Karpas-422 (cell line): ENCODE data around the gene ZMYND11. TPM values are rescaled to one million over a fixed set of nuclear protein-coding genes. Genes with fewer than 3 reads are reported as not detected.

Experiments used
- DNase-seq: peaks from one replicate; pipeline ENCODE4 v3.0.0-alpha.2; 2015
- H2AFZ ChIP-seq: fragments of 200-600 bp; sonication (generic); 2 replicates; pipeline ENCODE4 v1.6.1; 2014; ENCODE audit warnings: antibody characterized with exemption, low read length, mixed read lengths
- H3K27ac ChIP-seq: fragments of 200-600 bp; sonication (generic); 2 replicates; pipeline ENCODE4 v1.5.1; 2014; ENCODE audit warnings: mild to moderate bottlenecking, low read length, moderate library complexity
- H3K27me3 ChIP-seq: fragments of 200-600 bp; sonication (generic); 2 replicates; pipeline ENCODE4 v1.6.1; 2014; ENCODE audit warnings: low read length, mixed read lengths
- H3K36me3 ChIP-seq: fragments of 200-600 bp; sonication (generic); 2 replicates; pipeline ENCODE4 v1.6.1; 2014; ENCODE audit warnings: low read length, mixed read lengths; ENCODE audit not compliant: insufficient read depth
- H3K4me1 ChIP-seq: fragments of 200-600 bp; sonication (generic); 2 replicates; pipeline ENCODE4 v1.6.1; 2014; ENCODE audit warnings: mild to moderate bottlenecking, low read length, mixed read lengths
- H3K4me2 ChIP-seq: fragments of 200-600 bp; sonication (generic); 2 replicates; pipeline ENCODE4 v1.6.1; 2014; ENCODE audit warnings: low read length, low read depth, mild to moderate bottlenecking; ENCODE audit not compliant: poor library complexity, severe bottlenecking
- H3K4me3 ChIP-seq: fragments of 200-600 bp; sonication (generic); 2 replicates; pipeline ENCODE4 v1.5.1; 2014; ENCODE audit warnings: mild to moderate bottlenecking, antibody characterized with exemption, low read length, mixed read lengths
- H3K79me2 ChIP-seq: fragments of 200-600 bp; sonication (generic); 2 replicates; pipeline ENCODE4 v1.6.1; 2014; ENCODE audit warnings: mild to moderate bottlenecking, low read length, mixed read lengths
- H3K9ac ChIP-seq: fragments of 200-600 bp; sonication (generic); 2 replicates; pipeline ENCODE4 v1.6.0; 2014; ENCODE audit warnings: low read length
- H3K9me2 ChIP-seq: fragments of 200-600 bp; sonication (generic), shearing (Covaris generic); replicated peaks from 2 replicates; pipeline ENCODE4 v1.6.0; 2014; ENCODE audit warnings: mild to moderate bottlenecking, low read length, moderate library complexity; ENCODE audit not compliant: insufficient read depth
- H3K9me3 ChIP-seq: fragments of 300-700, 200-600 bp; sonication (generic); 2 replicates; pipeline ENCODE4 v1.6.1; 2014; ENCODE audit warnings: low read length, mixed read lengths
- H4K20me1 ChIP-seq: fragments of 200-600 bp; sonication (generic); 2 replicates; pipeline ENCODE4 v1.6.1; 2014; ENCODE audit warnings: mild to moderate bottlenecking, antibody characterized with exemption, low read length, low read depth; ENCODE audit not compliant: insufficient read depth
- total RNA-seq: library from RNA; depleted of rRNA; stranded (reverse); fragments of >200 nt; shearing (Covaris generic); gene quantifications from 2 replicates; pipeline ENCODE4 v1.2.3, GENCODE V29; 2014; ENCODE audit warnings: low replicate concordance

Gene ZMYND11
- total RNA-seq, 1 experiment from 2014 or later: 8.3 TPM

DNA sequence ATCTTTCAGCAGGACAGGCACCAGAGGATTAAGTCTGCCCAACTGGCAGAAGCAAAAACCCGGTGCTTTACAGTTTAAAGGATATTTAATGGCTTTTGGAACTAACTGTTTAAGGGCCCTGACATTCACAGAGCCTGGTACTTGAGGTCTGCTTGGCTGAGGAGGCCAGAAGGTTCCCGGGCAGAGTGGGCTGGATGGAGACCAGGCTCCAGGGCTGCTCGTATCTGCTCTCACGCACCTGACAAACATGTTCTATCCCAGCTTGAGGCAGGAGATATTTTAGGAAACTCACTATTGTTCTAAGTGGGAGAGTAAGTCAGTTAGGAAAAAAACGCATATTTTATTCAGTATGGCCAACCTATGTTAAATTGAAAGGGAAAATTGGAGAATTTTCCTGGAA, 143.5 kb downstream of the ZMYND11 start:
- no peak overlapping the region for H2AFZ ChIP-seq
- H3K4me3 ChIP-seq: no peak overlapping the region
- H3K9ac ChIP-seq: no peak overlapping the region
- no peak overlapping the region for H3K27ac ChIP-seq
- peaks cover 2% of the 10 kb centered on the region; the same call in 1 of the 2 replicates for H3K4me1 ChIP-seq
- no peaks in the 10 kb centered on the region for H3K9me2 ChIP-seq
- H4K20me1 ChIP-seq: no peaks in the 10 kb centered on the region
- no peak for DNase-seq
- no peak overlapping the region for H3K4me2 ChIP-seq
- H3K9me3 ChIP-seq: no peaks in the 10 kb centered on the region
- no peaks in the 10 kb centered on the region for H3K36me3 ChIP-seq
- H3K79me2 ChIP-seq: no peaks in the 10 kb centered on the region
- no peaks in the 10 kb centered on the region for H3K27me3 ChIP-seq

DNA sequence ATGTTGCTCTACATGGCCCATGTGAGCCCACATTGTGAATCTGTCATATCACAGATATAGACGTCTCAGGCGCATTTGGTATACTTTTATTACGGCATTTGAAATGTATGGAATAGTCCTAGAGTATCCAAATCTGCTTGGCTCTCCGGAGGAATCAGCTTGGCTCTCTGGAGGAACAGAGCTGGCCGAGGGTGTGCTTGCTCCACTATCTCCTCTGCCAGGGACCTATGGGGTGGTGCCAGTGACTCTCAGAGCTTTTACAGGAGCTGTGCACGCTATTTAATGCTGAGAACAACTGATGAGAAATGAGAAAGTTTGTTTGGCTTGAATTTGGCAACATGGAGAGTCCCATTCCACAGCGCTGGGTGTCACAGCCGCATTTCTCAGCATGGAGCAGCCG, 144.0 kb downstream of the ZMYND11 start:
- H3K4me3 ChIP-seq: no peak overlapping the region

DNA sequence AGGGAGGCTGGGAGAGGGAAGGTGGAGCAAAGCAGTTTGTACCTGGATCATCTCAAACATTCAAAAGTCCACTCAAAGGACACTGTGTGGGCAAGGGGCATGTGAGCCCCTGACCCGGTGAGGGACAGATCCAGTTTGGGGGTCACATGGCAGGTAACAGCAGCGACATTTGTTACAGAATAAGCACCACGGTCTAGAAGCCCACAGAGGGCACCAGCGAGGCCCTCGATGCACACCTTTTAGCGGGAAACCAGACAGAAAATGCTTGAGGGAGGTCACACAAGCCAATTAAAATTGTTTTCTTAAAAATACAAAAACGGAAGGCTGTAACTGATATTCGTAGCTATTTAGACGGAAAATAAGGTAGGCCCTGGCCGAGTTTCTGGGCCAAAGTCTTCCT, 144.4 kb downstream of the ZMYND11 start:
- Histone ChIP-seq H3K9me3 (no peaks in the 10 kb centered on the region), H3K4me3 (no peak overlapping the region), H2AFZ (no peak overlapping the region), H3K27me3 (no peaks in the 10 kb centered on the region), H3K9me2 (no peaks in the 10 kb centered on the region), H3K27ac (no peak overlapping the region), H3K79me2 (no peaks in the 10 kb centered on the region), H3K36me3 (no peaks in the 10 kb centered on the region), H3K4me1 (peaks cover 3% of the 10 kb centered on the region; the same call in 1 of the 2 replicates), H3K4me2 (no peak overlapping the region), H4K20me1 (no peaks in the 10 kb centered on the region), H3K9ac (no peak overlapping the region)
- peak; percentile 61 for DNase-seq

More for the DNA sequence above, 144.0 kb downstream of the ZMYND11 start:
- no peaks in the 10 kb centered on the region for H4K20me1 ChIP-seq
- no peak overlapping the region for H3K9ac ChIP-seq
- H3K27me3 ChIP-seq: no peaks in the 10 kb centered on the region
- no peaks in the 10 kb centered on the region for H3K79me2 ChIP-seq
- no peak overlapping the region for H3K4me2 ChIP-seq
- H3K9me3 ChIP-seq: no peaks in the 10 kb centered on the region
- H2AFZ ChIP-seq: no peak overlapping the region
- no peak overlapping the region for H3K27ac ChIP-seq
- no peak for DNase-seq
- H3K4me1 ChIP-seq: peaks cover 3% of the 10 kb centered on the region; the same call in 1 of the 2 replicates
- no peaks in the 10 kb centered on the region for H3K36me3 ChIP-seq
- H3K9me2 ChIP-seq: no peaks in the 10 kb centered on the region

DNA sequence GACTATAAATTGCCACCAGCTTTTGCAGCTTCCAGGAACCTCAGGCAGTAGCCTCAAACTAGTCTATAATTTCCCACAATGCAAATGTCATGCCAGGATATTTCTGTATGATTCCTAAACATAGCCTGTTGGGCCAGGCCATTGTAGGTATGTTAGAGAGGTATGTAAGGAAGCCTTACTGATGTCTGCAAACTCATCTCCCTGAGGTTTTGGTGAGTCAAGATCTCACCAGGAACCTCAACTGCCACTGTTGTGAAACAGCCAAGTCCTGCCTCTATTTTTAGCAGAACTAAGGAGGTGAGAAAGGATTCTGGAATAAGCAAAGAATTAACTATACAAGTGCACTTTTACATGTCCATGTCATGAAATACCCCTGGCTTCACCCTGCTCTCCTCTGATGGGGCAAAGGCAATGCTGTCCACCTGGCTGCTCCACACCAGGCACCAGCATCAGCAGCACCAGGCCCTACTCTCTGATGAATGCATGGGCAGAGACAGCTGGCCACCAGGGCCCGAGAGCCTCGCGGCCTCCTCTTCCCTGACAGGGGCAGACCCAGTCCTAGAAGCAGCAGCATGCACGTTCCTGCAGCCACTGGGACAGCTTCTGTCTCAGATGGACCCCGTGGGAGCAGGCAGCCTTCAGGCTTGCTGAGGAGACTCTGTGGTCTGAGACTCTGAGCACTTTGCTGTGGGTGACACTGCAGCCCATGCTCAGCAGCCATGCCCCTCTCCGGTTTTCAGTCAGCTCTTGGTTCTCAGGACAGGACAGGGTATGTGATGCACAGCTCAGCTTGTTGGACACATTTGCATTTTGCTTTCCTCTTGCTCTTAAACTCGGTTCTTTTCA, 147.3 kb downstream of the ZMYND11 start:
- DNase-seq: no peak
- H3K27ac ChIP-seq: no peak overlapping the region
- peaks cover 3% of the 10 kb centered on the region; the same call in 1 of the 2 replicates for H3K4me1 ChIP-seq
- no peaks in the 10 kb centered on the region for H3K9me3 ChIP-seq
- H4K20me1 ChIP-seq: no peaks in the 10 kb centered on the region
- no peak overlapping the region for H3K4me3 ChIP-seq
- no peak overlapping the region for H3K4me2 ChIP-seq
- H3K9me2 ChIP-seq: no peaks in the 10 kb centered on the region
- no peak overlapping the region for H3K9ac ChIP-seq
- no peaks in the 10 kb centered on the region for H3K27me3 ChIP-seq
- no peaks in the 10 kb centered on the region for H3K36me3 ChIP-seq
- H3K79me2 ChIP-seq: no peaks in the 10 kb centered on the region
- no peak overlapping the region for H2AFZ ChIP-seq

DNA sequence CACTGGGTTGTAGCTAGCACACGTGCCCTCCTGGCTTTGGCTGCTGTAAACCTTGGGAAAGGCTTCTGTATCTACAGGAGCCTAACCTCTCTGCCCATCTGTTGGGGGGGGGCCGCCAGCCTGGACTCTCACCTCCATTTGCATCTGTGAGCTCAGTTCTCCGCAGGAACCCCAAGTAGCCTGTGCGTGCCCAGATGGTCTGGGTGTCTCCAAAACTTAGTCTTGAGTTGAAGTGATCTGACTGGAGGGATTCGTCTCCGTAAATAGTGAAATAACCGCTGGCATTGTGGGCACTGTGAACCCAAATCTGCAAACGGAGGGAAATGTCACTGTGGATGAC, 147.9 kb downstream of the ZMYND11 start:
- Histone ChIP-seq H4K20me1 (no peaks in the 10 kb centered on the region), H3K4me2 (no peak overlapping the region), H3K79me2 (no peaks in the 10 kb centered on the region), H3K9me2 (no peaks in the 10 kb centered on the region), H3K36me3 (no peaks in the 10 kb centered on the region), H3K27me3 (no peaks in the 10 kb centered on the region), H3K27ac (no peak overlapping the region), H3K9ac (no peak overlapping the region), H3K9me3 (no peaks in the 10 kb centered on the region), H2AFZ (no peak overlapping the region), H3K4me1 (peaks cover 3% of the 10 kb centered on the region; the same call in 1 of the 2 replicates), H3K4me3 (no peak overlapping the region)
- DNase-seq: no peak

DNA sequence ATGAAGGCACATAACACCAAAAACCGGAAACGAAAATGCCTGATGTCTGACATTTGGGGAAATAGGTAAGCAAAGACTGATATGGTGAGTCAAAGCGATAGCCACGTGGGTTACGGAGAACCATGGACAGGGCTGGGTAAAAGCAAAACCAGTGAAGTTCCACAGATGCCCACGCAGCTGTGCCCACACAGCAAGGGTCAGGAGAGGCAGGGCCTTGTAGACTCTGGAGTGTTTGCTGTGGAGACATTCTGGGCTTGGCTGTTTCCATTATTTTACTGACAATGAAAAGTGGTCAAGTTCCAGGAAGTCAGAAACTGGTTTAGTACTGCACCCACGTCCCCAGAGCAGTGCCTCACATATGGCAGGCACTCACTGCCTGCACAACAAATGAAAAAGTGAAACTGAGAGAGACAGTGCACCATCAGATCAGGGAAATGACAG, 148.7 kb downstream of the ZMYND11 start:
- no peaks in the 10 kb centered on the region for H3K9me2 ChIP-seq
- no peak for DNase-seq
- H3K4me1 ChIP-seq: peaks cover 3% of the 10 kb centered on the region; the same call in 1 of the 2 replicates
- no peak overlapping the region for H3K4me2 ChIP-seq
- H3K27ac ChIP-seq: no peak overlapping the region
- no peak overlapping the region for H2AFZ ChIP-seq
- no peak overlapping the region for H3K9ac ChIP-seq
- H3K4me3 ChIP-seq: no peak overlapping the region
- H3K9me3 ChIP-seq: no peaks in the 10 kb centered on the region
- H3K79me2 ChIP-seq: no peaks in the 10 kb centered on the region
- H3K27me3 ChIP-seq: no peaks in the 10 kb centered on the region
- no peaks in the 10 kb centered on the region for H4K20me1 ChIP-seq
- H3K36me3 ChIP-seq: no peaks in the 10 kb centered on the region

DNA sequence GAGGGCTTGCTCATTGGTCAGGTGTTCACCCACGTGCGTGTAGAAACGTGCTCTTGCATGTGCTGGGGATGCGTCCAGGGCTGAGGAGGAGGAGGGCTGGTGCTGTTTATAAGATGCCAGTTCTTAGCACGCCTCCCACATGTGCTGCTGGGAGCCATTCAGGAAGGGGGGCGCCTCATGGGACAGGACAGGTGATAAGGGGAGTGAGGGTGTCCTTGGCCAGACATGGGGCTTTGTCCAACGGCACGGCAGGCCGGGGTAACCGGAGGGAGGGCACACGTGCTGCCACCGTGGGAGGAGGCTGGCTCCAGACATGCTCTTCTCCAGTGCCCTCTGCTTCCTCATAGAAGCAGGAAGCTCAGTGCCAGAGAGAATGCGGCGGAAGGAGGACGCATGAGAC, 150.0 kb downstream of the ZMYND11 start:
- Histone ChIP-seq H3K4me1 (peaks cover 3% of the 10 kb centered on the region; the same call in 1 of the 2 replicates), H3K9ac (no peak overlapping the region), H3K79me2 (no peaks in the 10 kb centered on the region), H3K27ac (no peak overlapping the region), H3K36me3 (no peaks in the 10 kb centered on the region), H3K27me3 (no peaks in the 10 kb centered on the region), H2AFZ (no peak overlapping the region), H3K9me2 (no peaks in the 10 kb centered on the region), H3K9me3 (no peaks in the 10 kb centered on the region), H4K20me1 (no peaks in the 10 kb centered on the region), H3K4me2 (no peak overlapping the region), H3K4me3 (no peak overlapping the region)
- DNase-seq: no peak

DNA sequence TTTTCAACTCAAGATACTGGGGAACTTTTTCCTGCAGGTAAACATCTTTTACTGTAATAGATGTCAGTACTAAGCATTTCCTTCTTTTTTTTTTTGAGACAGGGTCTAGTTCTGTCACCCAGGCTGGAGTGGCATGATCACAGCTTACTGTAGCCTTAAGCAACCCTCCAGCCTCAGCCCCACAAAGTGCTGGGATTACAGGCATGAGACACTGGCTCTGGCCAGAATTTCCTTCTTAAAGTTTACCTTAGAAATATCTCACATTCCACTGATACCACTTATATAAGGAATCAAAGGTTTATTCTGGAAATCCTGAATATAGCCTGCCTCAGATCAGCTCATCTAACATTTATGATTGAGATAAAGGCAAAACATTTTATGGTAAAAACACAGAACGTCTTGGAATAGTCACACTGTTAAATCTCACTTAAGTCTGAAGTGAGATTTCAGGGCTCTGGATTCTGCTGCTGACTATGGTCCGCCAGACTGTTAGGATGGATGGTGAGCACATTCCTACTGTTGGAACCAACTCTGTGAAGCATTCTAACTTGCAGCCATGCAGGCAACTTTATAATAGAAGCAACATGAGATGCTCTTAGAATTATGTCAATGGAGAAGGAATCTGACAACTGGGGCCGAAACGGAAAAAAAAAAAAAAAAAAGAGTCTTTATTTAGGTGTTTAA, 151.9 kb downstream of the ZMYND11 start:
- Histone ChIP-seq H2AFZ (no peak overlapping the region), H3K9ac (no peak overlapping the region), H3K4me3 (no peak overlapping the region), H3K36me3 (no peaks in the 10 kb centered on the region), H3K27me3 (no peaks in the 10 kb centered on the region), H3K9me3 (no peaks in the 10 kb centered on the region), H3K9me2 (no peaks in the 10 kb centered on the region), H4K20me1 (no peaks in the 10 kb centered on the region), H3K27ac (no peak overlapping the region), H3K4me2 (no peak overlapping the region), H3K79me2 (no peaks in the 10 kb centered on the region), H3K4me1 (peaks cover 3% of the 10 kb centered on the region; the same call in 1 of the 2 replicates)
- no peak for DNase-seq
